Kasumi-1 (cell line): ENCODE measurements around the gene RLN3.

ENCODE experiments used
- DNase-seq, 2 experiments: peaks; one replicate each; lab custom pipeline; 2025; lab: John Stamatoyannopoulos, UW

Gene RLN3

DNA sequence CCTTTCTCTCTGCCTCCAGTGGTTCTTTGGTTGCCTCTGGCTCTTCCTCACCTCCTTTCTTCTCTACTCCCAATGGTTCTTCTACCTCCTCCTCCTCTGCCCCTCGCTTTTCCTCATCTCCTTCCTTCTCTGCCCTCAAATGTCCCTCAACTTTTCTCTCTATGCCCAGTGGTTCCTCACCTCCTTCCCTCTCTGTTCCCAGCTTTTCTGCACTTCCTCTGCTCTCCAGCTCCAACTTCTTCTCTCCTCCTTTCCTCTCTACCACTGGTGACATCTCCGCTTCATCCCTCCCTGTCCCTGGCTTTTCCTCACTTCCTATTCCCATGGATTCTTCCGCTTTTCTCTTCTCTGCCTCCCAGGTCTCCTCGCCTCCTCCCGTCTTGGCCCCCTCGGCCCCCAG lies 26.2 kb downstream of the RLN3 start:
- no peak for DNase-seq

DNA sequence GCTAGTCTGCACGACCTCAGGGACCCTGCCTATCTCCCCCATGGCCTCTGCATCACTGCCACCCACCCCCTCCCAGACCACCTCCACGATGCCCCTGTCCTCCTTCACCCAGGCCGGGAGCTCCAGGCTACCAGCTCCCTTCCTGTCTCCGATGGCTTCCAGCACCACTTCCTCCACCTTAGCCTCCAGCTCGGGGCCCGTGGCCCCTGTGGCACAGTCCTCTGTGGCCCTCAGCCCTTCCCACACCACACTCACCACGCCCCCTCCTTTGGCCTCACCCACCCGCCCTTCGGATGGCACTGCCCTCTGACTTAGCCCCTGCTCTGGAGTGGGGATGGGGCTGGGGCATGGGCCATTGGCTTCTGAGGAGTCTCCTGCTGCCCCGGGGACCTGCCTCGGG lies 26.8 kb downstream of the RLN3 start:
- DNase-seq, result no peak

DNA sequence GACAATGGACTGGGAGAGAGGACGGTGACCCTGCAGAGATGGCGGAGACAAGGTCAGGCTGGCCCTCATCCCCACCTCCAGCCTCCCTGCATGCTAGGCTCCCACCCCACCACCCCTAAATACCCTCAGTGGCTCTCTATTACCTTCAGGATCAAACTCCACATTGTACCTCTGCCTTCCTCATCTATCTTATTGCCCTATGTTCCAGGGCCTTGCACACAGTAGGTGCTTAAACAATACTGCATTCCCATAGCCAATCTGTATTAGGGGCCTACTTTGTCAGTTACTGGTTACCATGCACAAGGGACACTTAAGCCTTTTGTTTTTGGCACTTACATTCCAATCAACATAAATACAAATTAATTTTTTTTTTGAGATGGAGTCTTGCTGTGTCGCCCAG lies 27.4 kb downstream of the RLN3 start:
- no peak for DNase-seq

DNA sequence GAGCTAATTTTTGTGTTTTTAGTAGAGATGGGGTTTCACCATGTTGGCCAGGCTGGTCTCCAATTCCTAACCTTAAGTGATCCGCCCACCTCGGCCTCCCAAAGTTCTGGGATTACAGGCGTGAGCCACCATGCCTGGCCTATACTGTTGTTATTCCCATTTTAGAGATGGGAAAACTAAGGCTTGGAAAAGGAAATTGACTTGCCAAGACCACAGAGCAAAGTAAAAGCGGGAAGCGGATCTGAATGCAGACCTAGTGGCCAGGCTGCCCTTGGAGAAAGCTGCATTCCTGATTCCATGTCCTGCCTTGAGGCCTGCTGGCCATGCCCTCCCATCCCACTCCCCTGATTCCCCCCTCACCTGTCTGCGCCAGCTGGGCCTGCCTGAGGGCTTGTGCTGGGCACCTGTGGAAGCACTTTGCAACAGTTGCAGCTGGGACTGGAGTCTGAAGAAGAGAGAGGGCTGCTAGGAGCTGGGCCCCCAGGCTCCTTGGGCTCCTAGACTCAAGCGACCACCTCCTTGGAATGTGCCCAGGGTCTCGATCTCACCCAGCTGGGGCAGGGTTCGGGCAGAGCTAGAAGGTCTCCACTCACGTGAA lies 28.2 kb downstream of the RLN3 start:
- no peak for DNase-seq

DNA sequence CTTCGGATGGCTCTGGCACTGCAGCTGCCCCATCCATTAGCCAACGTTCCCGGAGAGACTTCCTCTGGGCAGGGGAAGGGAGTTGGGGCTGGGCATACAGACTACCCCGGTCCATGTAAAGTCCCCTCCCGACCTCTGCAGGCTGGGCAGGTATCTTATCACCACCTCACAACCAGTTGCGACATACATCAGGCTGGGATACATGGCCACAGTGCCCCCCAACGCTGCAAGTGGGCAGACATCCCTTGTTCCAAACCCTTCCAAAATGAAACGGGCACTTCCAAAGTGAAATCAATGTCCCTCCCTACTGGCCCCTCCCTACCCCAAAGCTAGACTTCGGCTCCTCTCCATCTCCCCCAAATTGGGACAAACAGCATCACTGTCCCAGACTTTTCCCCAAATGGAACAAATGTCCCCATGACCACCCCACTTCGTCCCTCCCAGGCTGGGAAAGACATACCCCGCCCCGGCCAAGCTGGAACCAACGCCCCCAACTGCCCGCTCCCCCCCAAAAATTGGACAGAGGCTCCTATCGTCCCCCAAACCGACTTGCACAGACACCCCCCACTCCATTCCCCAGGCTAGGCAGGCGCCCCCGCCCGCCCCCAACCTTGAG lies 28.9 kb downstream of the RLN3 start:
- DNase-seq, result no peak

DNA sequence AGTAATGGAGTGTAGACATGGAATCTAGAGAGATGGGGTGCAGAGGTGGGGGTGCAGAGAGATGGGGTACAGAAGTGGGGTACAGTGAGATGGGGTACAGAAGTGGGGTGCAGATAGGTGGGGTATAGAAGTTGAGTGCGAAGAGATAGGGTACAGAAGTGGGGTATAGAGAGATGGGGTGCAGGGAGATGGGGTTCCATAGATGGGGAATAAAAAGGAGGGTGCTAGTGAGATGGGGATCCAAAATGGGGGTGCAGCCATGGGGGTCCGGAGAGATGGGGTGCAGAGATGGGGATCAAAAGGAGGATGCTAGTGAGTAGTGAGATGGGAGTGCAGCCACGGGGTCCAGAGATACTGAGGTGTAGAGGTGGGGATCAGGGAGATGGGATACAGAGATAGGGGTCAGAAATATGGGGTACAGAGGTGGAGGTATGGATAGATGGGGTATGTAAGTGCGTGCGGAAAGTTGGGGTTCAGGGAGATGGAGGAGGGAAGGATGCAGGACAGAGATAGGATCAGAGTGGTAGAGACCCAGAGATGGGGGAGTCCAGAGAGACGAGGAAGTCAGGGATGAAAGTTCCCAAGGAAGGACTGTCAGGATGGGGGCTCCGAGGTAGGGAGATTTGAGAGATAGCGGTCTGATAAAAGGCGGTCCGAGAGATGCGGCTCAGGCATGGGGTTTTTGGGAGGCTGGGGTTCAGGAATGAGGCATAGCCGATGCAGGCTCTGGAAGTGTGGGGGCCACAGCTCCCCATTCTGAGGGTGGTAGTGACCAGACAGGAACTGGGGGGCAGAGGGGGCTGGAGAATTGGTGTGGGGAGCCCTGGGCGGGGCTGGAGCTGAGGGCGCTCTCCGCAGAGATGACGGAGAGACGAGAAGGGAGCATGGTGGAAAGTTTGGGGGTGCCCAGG lies 30.5 kb downstream of the RLN3 start:
- DNase-seq, result no peak

DNA sequence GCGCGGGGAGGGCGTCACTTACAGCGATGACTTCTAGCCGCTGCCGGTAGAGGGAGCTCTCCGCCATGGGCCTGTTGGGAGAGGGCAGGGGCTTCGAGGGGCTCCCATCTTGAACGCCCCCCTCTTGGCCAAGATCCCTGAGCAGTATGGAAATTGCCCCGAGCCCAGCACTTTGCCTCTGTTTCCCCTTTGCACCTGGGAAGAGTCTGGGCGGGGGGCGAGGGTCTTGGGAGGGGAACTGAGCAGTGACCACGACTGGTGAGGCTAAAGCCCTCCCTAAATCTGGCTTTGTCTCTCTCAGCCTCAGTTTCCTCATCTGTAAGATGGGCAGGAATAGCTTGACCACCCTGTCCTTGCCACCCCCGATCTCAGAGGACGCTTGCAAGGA lies 31.1 kb downstream of the RLN3 start:
- DNase-seq, result peak in 1 of 2 experiments; percentile 17

DNA sequence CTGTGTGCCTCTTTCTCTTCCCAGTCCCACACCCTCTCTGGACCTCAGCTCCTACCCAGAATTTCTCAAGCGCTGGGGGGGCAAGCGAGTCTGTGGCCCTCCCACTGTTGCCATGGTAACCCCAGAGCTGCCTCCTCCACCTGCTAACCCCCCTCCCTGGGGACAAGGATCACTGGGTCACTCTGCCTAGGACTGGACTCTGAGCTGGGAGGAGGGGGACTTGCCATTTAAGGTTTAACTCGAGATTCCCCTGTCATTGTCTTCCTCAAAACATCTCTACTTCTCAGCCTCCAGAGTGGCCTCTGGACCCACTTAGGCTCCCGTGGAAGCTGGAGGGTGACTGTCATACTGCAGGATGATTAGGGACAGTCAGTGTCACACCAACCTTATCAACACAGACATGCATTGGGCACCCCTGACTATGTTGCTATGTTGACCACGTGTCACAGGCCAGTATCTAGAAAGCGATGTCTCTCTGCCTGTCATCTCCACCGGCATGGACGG lies 31.8 kb downstream of the RLN3 start:
- no peak for DNase-seq

DNA sequence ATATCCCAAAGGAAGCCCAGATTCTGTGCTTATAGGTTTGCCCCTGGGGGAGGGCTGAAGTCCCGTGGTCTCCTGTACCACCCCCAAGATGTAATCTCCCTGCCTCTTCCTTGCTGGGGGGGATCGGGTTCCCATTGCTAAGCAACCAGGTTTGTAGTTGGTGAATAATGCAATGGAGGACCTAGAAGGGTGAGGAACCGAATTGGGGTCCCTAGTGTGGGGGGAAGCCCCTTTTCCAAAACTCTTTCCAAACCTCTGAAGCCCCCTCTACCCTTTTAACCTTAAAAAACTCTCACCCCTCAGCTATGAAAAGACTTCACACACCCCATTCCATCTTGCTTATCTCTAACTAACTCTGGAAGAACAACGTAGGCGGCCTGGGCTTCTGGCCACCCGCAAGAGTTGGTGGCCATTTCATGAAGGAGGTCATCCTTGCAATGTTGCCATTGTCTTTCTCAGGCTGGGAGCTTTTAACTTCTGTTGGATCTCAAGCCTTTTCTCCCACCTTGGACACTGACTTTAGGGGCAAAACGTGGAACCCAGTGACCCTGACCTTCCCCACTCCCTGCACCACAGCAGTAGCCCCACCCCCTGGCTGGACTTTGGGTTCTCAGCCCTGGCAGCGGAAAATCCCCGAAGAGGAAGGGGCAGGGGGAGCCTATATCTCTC lies 33.3 kb downstream of the RLN3 start:
- DNase-seq, result no peak

DNA sequence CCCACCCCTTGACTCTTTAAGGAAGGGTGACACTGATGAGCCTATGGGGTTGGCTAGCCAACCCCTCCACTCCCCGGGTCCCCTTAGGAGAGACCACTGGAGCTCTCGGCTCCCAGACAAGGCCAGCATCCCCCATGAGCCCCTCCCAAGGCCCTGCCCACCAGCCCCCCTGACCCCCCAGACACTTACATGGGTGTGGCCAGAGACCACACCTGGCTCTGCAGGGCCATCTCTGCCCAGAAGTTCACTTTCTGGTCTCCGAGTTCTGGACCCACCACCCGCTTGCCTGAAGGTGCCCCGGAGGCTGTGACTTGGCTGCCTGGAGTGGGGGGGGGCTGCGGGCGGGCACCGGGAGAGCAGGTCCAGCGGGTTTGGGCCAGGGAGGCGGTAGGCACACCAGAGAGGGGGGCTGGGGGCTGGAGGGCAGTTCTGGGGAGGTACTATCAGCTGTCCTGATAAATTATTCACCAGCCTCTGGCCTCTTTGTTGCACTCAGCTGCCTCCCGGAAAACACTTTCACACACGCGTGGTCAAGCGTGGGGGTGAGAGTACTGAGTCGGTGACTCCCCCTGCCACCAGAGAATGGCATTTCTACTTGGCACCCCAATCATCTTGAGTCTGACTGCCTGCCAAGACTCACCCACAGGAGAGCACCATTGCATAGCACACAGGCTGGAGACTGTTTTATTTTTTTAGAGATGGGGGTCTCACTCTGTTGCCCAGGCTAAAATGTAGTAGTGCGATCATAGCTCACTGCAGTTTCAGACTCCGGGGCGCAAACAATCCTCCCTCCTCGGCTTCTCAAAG lies 34.0 kb downstream of the RLN3 start, which contains the start of gene PALM3:
Gene PALM3, minus strand, starts transcription at position 326 of the 807 bp plus-strand sequence. Its CDS starts 96 bp downstream, at position 230.
- no peak for DNase-seq

DNA sequence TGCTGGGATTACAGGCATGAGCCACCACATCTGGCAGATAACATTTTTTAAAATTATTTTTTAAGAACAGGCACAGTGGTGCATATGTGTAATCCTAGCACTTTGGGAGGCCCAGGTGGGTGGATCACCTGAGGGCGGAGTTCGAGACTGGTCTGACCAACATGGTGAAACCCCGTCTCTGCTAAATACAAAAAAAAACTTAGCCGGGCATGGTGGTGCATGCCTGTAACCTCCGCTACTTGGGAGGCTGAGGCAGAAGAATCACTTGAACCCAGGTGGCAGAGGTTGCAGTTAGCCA lies 34.6 kb downstream of the RLN3 start:
- DNase-seq, result no peak

DNA sequence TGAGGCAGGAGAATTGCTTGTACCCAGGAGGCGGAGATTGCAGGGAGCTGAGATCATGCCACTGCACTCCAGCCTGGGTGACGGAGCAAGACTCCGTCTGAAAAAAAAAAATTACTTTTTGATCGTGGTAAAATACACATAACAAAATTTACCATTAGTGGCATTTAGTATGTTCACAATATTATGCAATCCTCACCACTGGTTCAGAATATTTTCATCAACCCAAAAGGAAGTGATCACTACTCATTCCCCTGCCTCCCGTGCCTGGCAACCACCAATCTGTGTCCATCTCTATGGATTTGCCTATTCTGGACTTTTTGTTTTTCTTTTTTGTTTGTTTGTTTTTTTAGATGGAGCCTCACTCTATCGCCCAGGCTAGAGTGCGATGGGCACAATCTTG lies 35.2 kb downstream of the RLN3 start:
- no peak for DNase-seq

DNA sequence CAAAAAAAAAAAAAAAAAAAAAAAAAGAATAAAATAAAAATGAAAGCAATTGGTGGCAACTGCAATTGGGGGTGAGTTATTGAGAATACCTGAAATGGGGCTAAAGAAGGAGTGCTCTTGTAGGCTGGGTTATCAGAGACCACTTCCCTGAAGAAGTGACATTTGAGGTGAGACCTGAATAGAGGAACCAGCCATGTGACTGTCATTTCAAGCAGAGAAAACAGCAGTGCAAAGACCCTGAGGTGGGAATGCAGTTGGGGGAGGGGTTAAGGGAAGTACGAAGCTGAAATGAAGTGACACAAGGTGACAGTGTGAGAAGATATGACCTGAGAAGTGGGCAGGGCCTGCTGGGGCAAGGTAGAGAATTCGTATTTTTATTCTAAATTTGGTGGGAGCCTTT lies 38.2 kb downstream of the RLN3 start:
- DNase-seq, result no peak

DNA sequence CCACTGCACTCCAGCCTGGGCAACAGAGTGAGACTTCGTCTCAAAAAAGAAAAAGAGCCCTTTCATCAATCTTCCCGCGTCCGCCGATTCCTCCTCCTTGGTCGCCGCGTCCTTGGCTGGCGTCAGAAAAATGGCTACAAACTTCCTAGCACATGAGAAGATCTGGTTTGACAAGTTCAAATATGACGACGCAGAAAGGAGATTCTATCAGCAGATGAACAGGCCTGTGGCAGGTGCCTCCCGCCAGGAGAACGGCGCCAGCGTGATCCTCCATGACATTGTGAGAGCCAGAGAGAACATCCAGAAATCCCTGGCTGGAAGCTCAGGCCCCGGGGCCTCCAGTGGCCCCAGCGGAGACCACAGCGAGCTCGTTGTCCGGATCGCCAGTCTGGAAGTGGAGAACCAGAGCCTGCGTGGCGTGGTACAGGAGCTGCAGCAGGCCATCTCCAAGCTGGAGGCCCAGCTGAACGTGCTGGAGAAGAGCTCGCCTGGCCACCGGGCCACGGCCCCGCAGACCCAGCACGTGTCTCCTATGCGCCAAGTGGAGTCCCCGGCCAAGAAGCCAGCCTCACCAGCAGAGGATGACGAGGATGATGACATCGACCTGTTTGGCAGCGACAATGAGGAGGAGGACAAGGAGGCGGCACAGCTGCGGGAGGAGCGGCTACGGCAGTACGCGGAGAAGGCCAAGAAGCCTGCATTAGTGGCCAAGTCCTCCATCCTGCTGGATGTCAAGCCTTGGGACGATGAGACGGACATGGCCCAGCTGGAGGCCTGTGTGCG lies 42.5 kb downstream of the RLN3 start:
- DNase-seq, result no peak

DNA sequence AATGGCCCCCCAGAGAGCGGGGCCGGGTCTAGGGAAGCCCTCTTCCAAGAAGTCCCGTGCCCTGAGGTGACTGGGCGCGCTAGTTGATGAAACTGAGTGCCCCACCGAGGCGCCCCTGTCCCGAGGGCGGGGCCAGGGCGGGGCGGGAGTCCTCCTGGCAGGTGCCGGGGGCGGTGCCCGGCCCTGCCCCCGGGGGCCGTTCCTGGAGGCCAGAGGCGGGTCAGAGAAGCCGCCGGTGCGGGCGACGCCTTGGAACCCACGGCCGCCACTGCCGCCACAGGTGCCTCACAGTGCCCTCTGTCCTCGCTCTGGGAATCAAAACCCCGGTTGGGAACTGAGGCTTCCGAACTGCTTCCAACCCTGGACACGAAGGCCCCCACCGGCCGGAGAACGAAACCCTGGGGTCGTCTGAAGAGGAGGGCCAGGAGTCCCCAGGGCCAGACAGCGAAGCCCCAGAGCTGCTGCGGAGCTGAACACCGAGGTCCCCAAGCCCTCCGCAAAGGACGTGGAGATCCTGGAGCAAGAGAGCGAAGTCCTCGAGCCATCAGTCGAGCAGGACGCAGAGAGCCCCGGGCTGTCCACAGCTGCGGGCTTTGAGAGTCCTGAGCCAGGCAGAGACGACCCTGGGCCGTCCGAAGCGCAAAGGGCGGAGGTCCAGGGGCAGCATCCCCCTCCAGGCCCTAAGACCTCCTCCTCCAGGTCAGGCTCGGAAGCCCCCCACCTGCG lies 44.8 kb downstream of the RLN3 start, which contains the start of gene MISP3:
Gene MISP3, plus strand, starts transcription at position 252 of the 726 bp plus-strand sequence. CDS start 524 bp downstream, outside the sequence.
- DNase-seq, result no peak

DNA sequence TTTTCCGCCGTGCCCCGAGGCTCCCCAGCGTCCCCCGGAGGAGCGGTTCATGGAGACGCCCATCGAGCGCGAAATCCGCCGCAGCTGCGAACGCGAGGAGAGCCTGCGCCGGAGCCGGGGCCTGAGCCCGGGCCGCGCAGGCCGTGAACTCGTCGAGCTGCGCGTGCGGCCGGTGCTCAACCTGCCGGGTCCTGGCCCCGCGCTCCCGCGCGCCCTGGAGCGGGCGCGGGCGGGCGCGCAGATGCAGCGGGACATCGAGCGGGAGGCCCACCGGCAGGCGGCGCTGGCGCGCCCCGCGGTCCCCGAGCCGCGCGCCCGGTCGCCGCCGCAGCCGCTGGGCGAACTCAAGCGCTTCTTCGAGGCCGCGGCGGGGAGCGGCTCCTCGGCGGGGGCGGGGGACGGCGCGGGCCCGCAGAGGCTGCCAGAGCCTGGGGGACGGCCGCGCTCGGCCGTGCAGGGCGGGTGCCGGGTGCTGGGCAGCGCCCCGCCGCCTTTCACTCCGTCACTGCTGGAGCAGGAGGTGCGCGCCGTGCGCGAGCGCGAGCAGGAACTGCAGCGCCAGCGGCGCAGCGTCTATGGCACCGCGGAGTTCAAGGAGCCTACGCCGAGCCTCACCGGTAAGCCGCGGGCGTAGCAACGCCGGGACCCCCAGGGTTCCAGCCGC lies 45.4 kb downstream of the RLN3 start:
- DNase-seq, result peak; percentile 60 to 68

DNA sequence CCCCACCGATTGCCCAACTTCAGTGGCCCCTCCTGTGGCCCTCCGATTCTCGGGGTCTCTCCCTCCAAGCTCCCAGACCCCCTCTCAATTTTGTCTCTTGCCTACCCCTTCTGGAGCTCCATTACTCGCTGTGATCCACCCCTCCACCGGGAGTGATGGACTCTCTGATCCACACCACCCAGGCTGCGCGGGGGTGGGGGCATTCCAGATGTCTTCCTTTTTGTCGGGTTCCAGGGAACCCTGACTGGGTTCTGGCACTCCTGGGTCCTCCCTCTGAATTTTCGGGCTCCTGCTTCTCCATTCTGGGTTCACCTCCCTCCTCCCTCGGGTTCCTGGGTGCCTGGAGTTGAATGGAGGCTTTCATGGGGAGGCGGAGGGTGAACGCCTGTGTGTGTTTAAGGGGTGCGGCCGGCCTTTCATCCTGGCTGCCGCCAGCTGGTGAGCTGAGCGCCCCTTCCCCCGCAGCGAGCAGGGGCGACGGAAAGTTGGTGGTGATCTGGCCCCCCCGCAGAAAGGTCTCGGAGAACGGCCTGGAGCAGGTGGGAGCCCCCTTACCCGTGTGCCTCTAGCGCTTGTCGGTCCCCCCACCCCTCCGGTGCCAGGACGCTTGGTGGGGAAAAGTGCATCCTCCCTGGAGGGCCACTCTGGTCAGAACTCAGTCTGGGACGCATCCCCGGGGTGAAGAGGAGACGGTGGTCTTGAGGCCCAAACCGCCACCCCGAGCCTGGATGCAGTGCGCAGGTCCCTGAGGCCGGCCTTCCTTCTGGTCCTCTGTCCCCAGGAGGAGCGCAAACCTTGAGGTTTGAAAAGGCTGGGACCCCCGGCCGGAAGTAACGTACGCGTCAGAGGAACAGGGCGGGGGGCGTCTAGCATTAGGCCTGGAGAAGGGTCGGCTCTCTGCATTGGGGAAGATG lies 46.2 kb downstream of the RLN3 start:
- DNase-seq, result no peak

DNA sequence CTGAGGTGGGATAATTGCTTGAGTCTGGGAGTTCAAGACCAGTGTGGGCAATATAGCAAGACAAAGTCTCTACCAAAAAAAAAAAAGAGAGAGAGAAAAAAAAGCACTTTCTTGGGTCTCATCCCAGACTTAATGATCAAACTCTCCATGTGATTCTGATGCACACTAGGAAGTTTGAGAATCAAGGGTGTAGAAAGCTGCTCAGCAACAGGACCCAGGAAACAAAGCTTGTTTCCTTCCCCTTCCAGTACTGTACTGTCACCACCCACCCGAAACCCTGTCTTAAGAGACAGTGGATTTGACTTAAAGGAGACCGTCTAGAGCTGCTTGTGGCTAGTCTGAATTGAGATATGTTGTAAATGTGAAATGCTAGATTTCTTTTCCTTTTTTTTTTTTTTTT lies 50.5 kb downstream of the RLN3 start:
- peak; percentile 75 to 78 for DNase-seq
